ENCODE data around the gene DHRS2. TPM values are rescaled to one million over a fixed set of nuclear protein-coding genes. Genes with fewer than 3 reads are reported as not detected.

The DHRS2 gene
- total RNA-seq, 1 donor from 2014 or later: not detected

DNA sequence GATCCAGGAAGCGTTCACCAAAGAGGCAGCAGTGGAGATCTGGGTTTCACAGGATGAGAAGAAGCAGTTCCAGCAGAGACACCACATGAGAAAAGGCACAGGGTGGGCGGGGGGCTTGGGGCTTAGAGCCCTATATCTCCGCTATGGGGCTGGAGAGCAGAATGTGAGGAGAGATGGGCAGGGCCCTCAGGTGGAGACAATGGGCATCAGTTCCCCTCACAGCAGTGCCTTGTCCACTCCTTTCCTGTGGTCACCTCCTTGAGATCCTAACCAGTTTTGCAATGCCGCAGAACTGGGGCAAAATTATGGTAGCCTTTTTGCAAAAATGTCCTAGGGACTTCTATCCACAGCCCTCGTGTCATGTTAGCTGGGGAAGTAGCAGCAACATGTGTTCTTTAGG, 27.5 kb downstream of the DHRS2 start:
- TF ChIP-seq, protein P1, sequence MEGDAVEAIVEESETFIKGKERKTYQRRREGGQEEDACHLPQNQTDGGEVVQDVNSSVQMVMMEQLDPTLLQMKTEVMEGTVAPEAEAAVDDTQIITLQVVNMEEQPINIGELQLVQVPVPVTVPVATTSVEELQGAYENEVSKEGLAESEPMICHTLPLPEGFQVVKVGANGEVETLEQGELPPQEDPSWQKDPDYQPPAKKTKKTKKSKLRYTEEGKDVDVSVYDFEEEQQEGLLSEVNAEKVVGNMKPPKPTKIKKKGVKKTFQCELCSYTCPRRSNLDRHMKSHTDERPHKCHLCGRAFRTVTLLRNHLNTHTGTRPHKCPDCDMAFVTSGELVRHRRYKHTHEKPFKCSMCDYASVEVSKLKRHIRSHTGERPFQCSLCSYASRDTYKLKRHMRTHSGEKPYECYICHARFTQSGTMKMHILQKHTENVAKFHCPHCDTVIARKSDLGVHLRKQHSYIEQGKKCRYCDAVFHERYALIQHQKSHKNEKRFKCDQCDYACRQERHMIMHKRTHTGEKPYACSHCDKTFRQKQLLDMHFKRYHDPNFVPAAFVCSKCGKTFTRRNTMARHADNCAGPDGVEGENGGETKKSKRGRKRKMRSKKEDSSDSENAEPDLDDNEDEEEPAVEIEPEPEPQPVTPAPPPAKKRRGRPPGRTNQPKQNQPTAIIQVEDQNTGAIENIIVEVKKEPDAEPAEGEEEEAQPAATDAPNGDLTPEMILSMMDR (IDR thresholded peaks at IDR 0.05): no peak
- no peaks in the 10 kb centered on the region for H3K36me3 Mint-ChIP-seq (ENCODE audit: unreplicated experiment)
- no peak for DNase-seq (ENCODE audit: extremely low spot score, unreplicated experiment)
- no peak overlapping the region for H3K4me3 Mint-ChIP-seq (ENCODE audit: unreplicated experiment)
- peaks cover 13% of the 10 kb centered on the region for H3K27me3 Mint-ChIP-seq (ENCODE audit: unreplicated experiment)
- no peak overlapping the region for H3K27ac Mint-ChIP-seq (ENCODE audit: unreplicated experiment)
- H3K4me1 Mint-ChIP-seq (ENCODE audit: unreplicated experiment): no peaks in the 10 kb centered on the region
- no peaks in the 10 kb centered on the region for H3K9me3 Mint-ChIP-seq (ENCODE audit: unreplicated experiment)

- Mint-ChIP-seq H3K4me3 (ENCODE audit: unreplicated experiment) (no peak overlapping the region), H3K27me3 (ENCODE audit: unreplicated experiment) (peaks cover 13% of the 10 kb centered on the region), H3K36me3 (ENCODE audit: unreplicated experiment) (no peaks in the 10 kb centered on the region), H3K27ac (ENCODE audit: unreplicated experiment) (no peak overlapping the region), H3K4me1 (ENCODE audit: unreplicated experiment) (no peaks in the 10 kb centered on the region), H3K9me3 (ENCODE audit: unreplicated experiment) (no peaks in the 10 kb centered on the region)
- TF ChIP-seq, protein P1 (IDR thresholded peaks at IDR 0.05): no peak
- DNase-seq (ENCODE audit: extremely low spot score, unreplicated experiment): no peak
These were observed 28.2 kb downstream of the DHRS2 start for GRCh38 chr14:23664207-23664885.

DNA sequence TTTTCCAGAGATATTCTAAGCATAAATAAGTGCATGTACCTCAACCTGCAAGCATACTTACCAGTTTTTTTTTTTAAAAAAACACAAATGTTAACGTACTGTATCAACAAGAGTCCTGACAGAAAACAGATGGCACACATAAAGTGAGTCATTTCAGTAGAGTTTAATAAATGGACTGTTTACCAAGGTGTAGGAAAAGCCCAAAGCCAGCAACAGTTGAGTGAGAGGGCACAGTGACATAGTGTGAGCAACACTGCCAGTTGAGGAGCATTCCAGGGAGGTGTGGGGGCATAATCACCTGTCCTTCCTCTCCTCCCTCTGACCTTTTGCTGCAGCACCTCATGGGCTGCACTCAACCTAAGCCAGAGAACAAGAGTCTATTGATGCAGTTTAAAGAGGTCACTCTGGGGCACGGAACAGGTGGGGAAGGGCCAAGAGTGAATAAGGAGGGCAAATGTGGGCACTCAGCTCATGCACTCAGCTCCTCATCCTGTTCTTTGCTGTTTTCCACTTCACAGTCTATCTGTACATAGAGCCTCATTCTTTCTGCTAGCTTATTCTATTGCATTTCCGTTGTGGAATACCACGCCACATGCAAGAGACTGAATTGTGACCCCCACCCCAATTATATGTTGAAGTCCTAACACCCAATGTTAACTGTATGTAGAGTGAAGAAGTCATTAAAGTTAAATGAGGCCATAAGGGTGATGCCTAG, 29.3 kb downstream of the DHRS2 start:
- TF ChIP-seq, protein P1 (IDR thresholded peaks at IDR 0.05): no peak
- no peak overlapping the region for H3K4me3 Mint-ChIP-seq (ENCODE audit: unreplicated experiment)
- H3K27me3 Mint-ChIP-seq (ENCODE audit: unreplicated experiment): peaks cover 15% of the 10 kb centered on the region
- H3K9me3 Mint-ChIP-seq (ENCODE audit: unreplicated experiment): no peaks in the 10 kb centered on the region
- H3K27ac Mint-ChIP-seq (ENCODE audit: unreplicated experiment): no peak overlapping the region
- H3K36me3 Mint-ChIP-seq (ENCODE audit: unreplicated experiment): no peaks in the 10 kb centered on the region
- no peaks in the 10 kb centered on the region for H3K4me1 Mint-ChIP-seq (ENCODE audit: unreplicated experiment)
- DNase-seq (ENCODE audit: extremely low spot score, unreplicated experiment): no peak

DNA sequence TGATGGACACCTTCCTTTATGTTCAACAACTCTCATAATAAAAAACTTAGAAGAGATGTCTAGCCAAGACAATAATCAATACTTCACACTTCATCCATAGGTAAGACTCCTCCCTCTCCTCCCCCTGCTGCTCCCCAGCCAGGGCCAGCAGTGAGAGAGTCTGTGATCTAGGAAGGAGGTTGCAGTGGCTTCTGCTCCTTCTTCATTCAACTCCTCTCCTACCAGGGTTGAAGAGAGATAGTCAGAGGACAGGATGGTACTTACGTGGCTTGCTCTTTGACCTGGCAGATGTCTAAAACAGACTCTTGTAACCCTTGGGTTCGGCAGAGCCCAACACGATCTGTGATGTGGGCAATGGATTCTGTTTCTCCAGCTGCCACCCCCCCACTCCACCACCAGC, 31.0 kb downstream of the DHRS2 start:
- H3K9me3 Mint-ChIP-seq (ENCODE audit: unreplicated experiment): no peaks in the 10 kb centered on the region
- peak; percentile 65 for DNase-seq (ENCODE audit: extremely low spot score, unreplicated experiment)
- TF ChIP-seq, protein P1 (IDR thresholded peaks at IDR 0.05): no peak
- no peaks in the 10 kb centered on the region for H3K36me3 Mint-ChIP-seq (ENCODE audit: unreplicated experiment)
- peaks cover 15% of the 10 kb centered on the region for H3K27me3 Mint-ChIP-seq (ENCODE audit: unreplicated experiment)
- no peaks in the 10 kb centered on the region for H3K4me1 Mint-ChIP-seq (ENCODE audit: unreplicated experiment)
- no peak overlapping the region for H3K4me3 Mint-ChIP-seq (ENCODE audit: unreplicated experiment)
- H3K27ac Mint-ChIP-seq (ENCODE audit: unreplicated experiment): no peak overlapping the region

DNA sequence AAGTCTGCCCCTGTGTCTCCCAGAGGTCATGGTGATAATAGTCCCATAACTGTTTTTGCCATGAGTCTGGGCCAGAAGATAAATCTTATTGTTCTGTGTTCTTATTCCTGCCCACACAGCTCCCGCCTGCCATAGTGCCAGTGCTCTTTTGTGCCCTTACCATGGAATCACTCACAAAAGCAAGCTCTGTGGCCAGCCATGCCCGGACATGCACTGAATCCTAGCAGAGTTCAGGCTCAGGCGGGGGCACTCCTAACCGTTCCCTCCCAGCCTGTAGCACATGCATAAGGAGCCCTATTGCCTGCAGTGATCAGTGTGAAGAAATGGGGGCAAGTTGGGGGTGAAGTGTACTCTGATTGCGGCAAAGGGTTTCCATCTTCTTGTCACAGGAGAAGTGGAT, 33.3 kb downstream of the DHRS2 start:
- H3K9me3 Mint-ChIP-seq (ENCODE audit: unreplicated experiment): no peaks in the 10 kb centered on the region
- H3K4me1 Mint-ChIP-seq (ENCODE audit: unreplicated experiment): no peaks in the 10 kb centered on the region
- DNase-seq (ENCODE audit: extremely low spot score, unreplicated experiment): peak; percentile 34
- H3K4me3 Mint-ChIP-seq (ENCODE audit: unreplicated experiment): no peak overlapping the region
- H3K27ac Mint-ChIP-seq (ENCODE audit: unreplicated experiment): no peak overlapping the region
- H3K27me3 Mint-ChIP-seq (ENCODE audit: unreplicated experiment): peaks cover 9% of the 10 kb centered on the region
- TF ChIP-seq, protein P1 (IDR thresholded peaks at IDR 0.05): no peak
- H3K36me3 Mint-ChIP-seq (ENCODE audit: unreplicated experiment): no peaks in the 10 kb centered on the region
